GM10248 (cell line): ENCODE results near the gene DEPDC1.

ENCODE experiments used
- CTCF ChIA-PET: fragments of 300-600 bp; sonication (Branson Sonifier 250); formaldehyde crosslinking; extraction: SDS; loops from one replicate; lab custom pipeline; 2021; ENCODE audit warnings: antibody characterized with exemption; lab: Yijun Ruan, JAX
- POLR2A ChIA-PET: fragments of 350-650 bp; sonication (Branson Sonifier 250); formaldehyde crosslinking; extraction: SDS; loops from one replicate; lab custom pipeline; 2020; ENCODE audit warnings: antibody characterized with exemption; lab: Yijun Ruan, JAX
- DNase-seq: peaks from one replicate; pipeline ENCODE4 v3.0.0; 2012; ENCODE audit errors: extremely low spot score
- CTCF ChIP-seq: IDR thresholded peaks from 2 replicates; pipeline ENCODE4 v1.5.1; 2012; ENCODE audit warnings: mild to moderate bottlenecking, low read depth; ENCODE audit errors: extremely low read depth, missing control alignments, control extremely low read depth

Gene DEPDC1

GRCh38 chr1:68453060-68453670, 43.7 kb downstream of the DEPDC1 start:
- TF ChIP-seq CTCF: no peak
- no peak for DNase-seq
- ChIA-PET CTCF (interaction anchor here (1.6 to 1.9 kb wide), 2 partner anchors 11 to 327 kb away, joined by 3 to 7 read pairs; no protein-coding TSS in a partner anchor), POLR2A (no interaction called here)

DNA sequence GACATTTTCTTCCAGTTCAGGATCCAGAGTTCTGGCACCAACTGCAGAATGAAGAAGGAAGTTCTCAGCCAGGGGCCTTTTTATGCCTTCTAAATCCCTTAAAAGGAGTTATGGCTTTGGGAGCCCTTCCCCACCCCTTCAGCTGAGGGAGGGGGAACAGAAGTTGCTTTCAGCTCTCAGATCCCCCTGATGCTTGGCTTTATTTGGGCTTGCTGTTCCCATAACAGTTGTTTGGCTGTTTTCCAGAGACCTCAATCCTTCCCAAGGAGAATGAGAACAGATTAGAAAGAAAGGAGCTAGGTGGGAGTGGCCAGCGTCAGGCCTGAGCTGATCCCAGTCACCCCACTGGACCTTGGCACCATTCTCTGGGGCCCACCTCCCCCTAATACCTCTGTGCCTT, 47.0 kb downstream of the DEPDC1 start, which contains the start of gene RPE65:
Gene RPE65 (minus strand): TSS at position 54 of the 400 bp plus-strand sequence. CDS start 49 bp downstream, at position 5.
- POLR2A ChIA-PET: no interaction called here
- no peak for DNase-seq
- CTCF ChIA-PET: interaction anchor here (1.3 to 1.6 kb wide), 3 partner anchors 20 to 329 kb away, joined by 3 read pairs; no protein-coding TSS in a partner anchor
- no peak for TF ChIP-seq CTCF

GRCh38 chr1:68448365-68448764, 48.5 kb downstream of the DEPDC1 start:
- CTCF ChIA-PET: interaction anchor here (1.6 to 3.0 kb wide), 2 partner anchors 31 to 328 kb away, joined by 3 to 8 read pairs; no protein-coding TSS in a partner anchor
- DNase-seq: no peak
- POLR2A ChIA-PET: no interaction called here
- no peak for TF ChIP-seq CTCF

GRCh38 chr1:68445709-68446108, 51.2 kb downstream of the DEPDC1 start:
- POLR2A ChIA-PET: no interaction called here
- DNase-seq: no peak
- no peak for TF ChIP-seq CTCF
- CTCF ChIA-PET: interaction anchor here (0.9 to 3.0 kb wide), 3 partner anchors 8 to 326 kb away, joined by 3 to 8 read pairs (median 4); no protein-coding TSS in a partner anchor

GRCh38 chr1:68442822-68443556, 53.9 kb downstream of the DEPDC1 start:
- peak; percentile 34 for DNase-seq
- CTCF ChIA-PET: interaction anchor here (0.7 to 4.3 kb wide), 17 partner anchors 9 to 1295 kb away, joined by 3 to 51 read pairs (median 5); no protein-coding TSS in a partner anchor
- peak; percentile 60 for TF ChIP-seq CTCF
- POLR2A ChIA-PET: no interaction called here

- no peak for TF ChIP-seq CTCF
- ChIA-PET CTCF (interaction anchor here (0.8 to 4.3 kb wide), 11 partner anchors 8 to 1296 kb away, joined by 3 to 51 read pairs (median 5); no protein-coding TSS in a partner anchor), POLR2A (no interaction called here)
- no peak for DNase-seq
Measured at GRCh38 chr1:68442006-68442405, 54.9 kb downstream of the DEPDC1 start.
